IMR-90 (cell line): ENCODE results near the gene RAB40C. TPM values are rescaled to one million over a fixed set of nuclear protein-coding genes. Genes with fewer than 3 reads are reported as not detected.

Source experiments
- ATAC-seq: fragments of 200-7000 bp; cut with Tn5 transposase; 2 replicates; pipeline ENCODE4 v1.9.1; 2020; ENCODE audit warnings: low read depth, mild to moderate bottlenecking, moderate library complexity
- BruUV-seq: library from RNA; stranded (reverse); fragments of 400-500 nt; replicated peaks from 2 replicates; lab custom pipeline; 2021; lab: Mats Ljungman, UMichigan
- CTCF ChIA-PET: fragments of 300-600 bp; formaldehyde crosslinking; extraction: SDS; loops from one replicate; lab custom pipeline; 2021; ENCODE audit warnings: antibody characterized with exemption; lab: Yijun Ruan, JAX
- POLR2A ChIA-PET: fragments of 300-600 bp; sonication (Branson Sonifier 250); formaldehyde crosslinking; loops from one replicate; lab custom pipeline; 2022; ENCODE audit warnings: antibody characterized with exemption; ENCODE audit not compliant: unreplicated experiment; lab: Charles Lee
- DNase-seq: peaks from one replicate; pipeline ENCODE4 v3.0.0; 2013
- H2AFZ ChIP-seq: replicated peaks from 2 replicates; pipeline ENCODE3; 2013; ENCODE audit warnings: low read length, mild to moderate bottlenecking; ENCODE audit not compliant: poor library complexity
- H2AK5ac ChIP-seq: 2 replicates; pipeline ENCODE4 v1.6.1; 2013; ENCODE audit warnings: low read depth, low read length, inconsistent platforms
- H2AK9ac ChIP-seq: replicated peaks from 2 replicates; pipeline ENCODE3; 2013; ENCODE audit warnings: mild to moderate bottlenecking, low read depth, low read length, moderate library complexity; ENCODE audit not compliant: poor library complexity
- H2BK120ac ChIP-seq: 2 replicates; pipeline ENCODE4 v1.6.1; 2013; ENCODE audit warnings: low read depth, low read length, inconsistent platforms
- H2BK15ac ChIP-seq: 3 replicates; pipeline ENCODE4 v1.6.1; 2013; ENCODE audit warnings: low read depth, low read length, inconsistent platforms
- H2BK20ac ChIP-seq: 2 replicates; pipeline ENCODE4 v1.6.1; 2013; ENCODE audit warnings: low read depth, mild to moderate bottlenecking, inconsistent platforms, low read length, moderate library complexity
- H2BK5ac ChIP-seq: 2 replicates; pipeline ENCODE4 v1.6.1; 2013; ENCODE audit warnings: mild to moderate bottlenecking, low read depth, low read length, inconsistent platforms; ENCODE audit not compliant: poor library complexity, severe bottlenecking
- H3K14ac ChIP-seq: replicated peaks from 2 replicates; pipeline ENCODE4 v1.6.1; 2013; ENCODE audit warnings: low read depth, low read length, inconsistent platforms
- H3K18ac ChIP-seq: 2 replicates; pipeline ENCODE4 v1.6.1; 2013; ENCODE audit warnings: low read depth, low read length, control low read depth
- H3K23ac ChIP-seq: 2 replicates; pipeline ENCODE4 v1.6.1; 2013; ENCODE audit warnings: low read depth, low read length, inconsistent platforms
- H3K27ac ChIP-seq: 2 replicates; pipeline ENCODE4 v1.5.1; 2013; ENCODE audit warnings: mild to moderate bottlenecking, control low read depth, low read length; ENCODE audit not compliant: insufficient read depth
- H3K27me3 ChIP-seq: 2 replicates; pipeline ENCODE4 v1.6.1; 2013; ENCODE audit warnings: low read length; ENCODE audit not compliant: control insufficient read depth, insufficient read depth
- H3K36me3 ChIP-seq: 2 replicates; pipeline ENCODE4 v1.6.1; 2013; ENCODE audit warnings: low read length, mixed read lengths; ENCODE audit not compliant: control insufficient read depth, insufficient read depth
- H3K4ac ChIP-seq: 2 replicates; pipeline ENCODE4 v1.6.1; 2013; ENCODE audit warnings: low read depth, low read length, inconsistent platforms
- H3K4me1 ChIP-seq: 2 replicates; pipeline ENCODE4 v1.6.1; 2013; ENCODE audit warnings: low read length, mixed read lengths; ENCODE audit not compliant: control insufficient read depth, insufficient read depth
- H3K4me2 ChIP-seq: 2 replicates; pipeline ENCODE4 v1.6.1; 2013; ENCODE audit warnings: low read depth, mild to moderate bottlenecking, control low read depth, low read length, moderate library complexity
- H3K4me3 ChIP-seq: 2 replicates; pipeline ENCODE4 v1.5.1; 2013; ENCODE audit warnings: low read depth, mild to moderate bottlenecking, control low read depth, low read length, moderate library complexity; ENCODE audit not compliant: insufficient read depth
- H3K56ac ChIP-seq: 2 replicates; pipeline ENCODE4 v1.6.1; 2013; ENCODE audit warnings: low read length, inconsistent platforms; ENCODE audit not compliant: insufficient read depth; ENCODE audit errors: extremely low read depth
- H3K79me1 ChIP-seq, 2 experiments: 2 replicates each; pipeline ENCODE4 v1.6.1; 2013; ENCODE audit warnings: low read length in 2 of 2, inconsistent platforms in 1 of 2, low read depth in 1 of 2
- H3K9ac ChIP-seq: 2 replicates; pipeline ENCODE4 v1.6.1; 2013; ENCODE audit warnings: low read depth, low read length, control low read depth
- H3K9me1 ChIP-seq: 2 replicates; pipeline ENCODE4 v1.6.1; 2013; ENCODE audit warnings: low read length, inconsistent platforms; ENCODE audit not compliant: insufficient read depth
- H3K9me3 ChIP-seq: 2 replicates; pipeline ENCODE4 v1.6.1; 2013; ENCODE audit warnings: low read length; ENCODE audit not compliant: control insufficient read depth, insufficient read depth
- H4K20me1 ChIP-seq: 2 replicates; pipeline ENCODE4 v1.6.1; 2013; ENCODE audit warnings: low read length, inconsistent platforms; ENCODE audit not compliant: insufficient read depth
- H4K5ac ChIP-seq: 2 replicates; pipeline ENCODE4 v1.6.1; 2013; ENCODE audit warnings: mild to moderate bottlenecking, low read depth, low read length, control low read depth
- H4K8ac ChIP-seq, 2 experiments: 2 replicates each; pipeline ENCODE4 v1.6.1; 2013; ENCODE audit warnings: low read depth in 2 of 2, low read length in 2 of 2, control low read depth in 1 of 2, inconsistent platforms in 1 of 2
- H4K91ac ChIP-seq: 2 replicates; pipeline ENCODE4 v1.6.1; 2013; ENCODE audit warnings: low read depth, low read length, inconsistent platforms; ENCODE audit not compliant: insufficient read depth
- CEBPB ChIP-seq: IDR thresholded peaks from 2 replicates; pipeline ENCODE4 v1.6.1; 2012; ENCODE audit warnings: low read depth, low read length, improper control_type of control experiment
- CHD1 ChIP-seq: IDR thresholded peaks from 2 replicates; pipeline ENCODE4 v1.6.1; 2012; ENCODE audit warnings: low read depth, low read length, improper control_type of control experiment
- ELK1 ChIP-seq: fragments of 150-350 bp; IDR thresholded peaks from 2 replicates; pipeline ENCODE4 v1.6.1; 2016; ENCODE audit warnings: low read depth, mild to moderate bottlenecking, low read length, moderate library complexity, borderline replicate concordance
- MXI1 ChIP-seq: IDR thresholded peaks from 2 replicates; pipeline ENCODE4 v1.6.1; 2012; ENCODE audit warnings: low read depth, mild to moderate bottlenecking, low read length, moderate library complexity, borderline replicate concordance
- POLR2A ChIP-seq: IDR thresholded peaks from 2 replicates; pipeline ENCODE4 v1.6.1; 2012; ENCODE audit warnings: mild to moderate bottlenecking, low read depth, low read length
- RAD21 ChIP-seq: IDR thresholded peaks from 2 replicates; pipeline ENCODE4 v1.6.1; 2012; ENCODE audit warnings: low read length, improper control_type of control experiment
- RCOR1 ChIP-seq: IDR thresholded peaks from 2 replicates; pipeline ENCODE4 v1.6.1; 2012; ENCODE audit warnings: mild to moderate bottlenecking, low read length, improper control_type of control experiment; ENCODE audit not compliant: insufficient replicate concordance
- RFX5 ChIP-seq: IDR thresholded peaks from 2 replicates; pipeline ENCODE4 v1.8.0; 2012; ENCODE audit warnings: low read depth, mild to moderate bottlenecking, low read length, moderate library complexity
- WGBS, 2 experiments: methylation state at CpG; one replicate each; pipeline versions ENCODE4 v1.1.5 to v1.1.7; 2013; ENCODE audit warnings: missing lambda C conversion rate in 2 of 2; ENCODE audit not compliant: insufficient read length in 1 of 2; ENCODE audit errors: extremely low coverage in 2 of 2; 5-methylcytosine and 5-hydroxymethylcytosine counted together
- dilution Hi-C: fragments of 300-500 bp; cut with HindIII; formaldehyde crosslinking; loops from one replicate; pipeline ENCODE4 v1.14.3; 2018; ENCODE audit warnings: low sequenced_read_pairs; ENCODE audit not compliant: unreplicated experiment
- in situ Hi-C: fragments of 300-500 bp; cut with MboI; formaldehyde crosslinking; loops from 3 replicates; pipeline ENCODE4 v1.14.3; 2019; ENCODE audit warnings: low sequenced_read_pairs, inconsistent platforms, mixed read lengths
- intact Hi-C: fragments of 100-400 bp; cut with micrococcal nuclease; formaldehyde crosslinking; loops from 2 replicates; pipeline ENCODE4 v1.10.0; 2022
- polyA plus RNA-seq, 3 experiments: library from polyadenylated mRNA; depleted of rRNA; stranded (reverse); fragments of >200 nt; gene quantifications; 2 replicates each; pipeline ENCODE4 v1.2.3, GENCODE V29; 2012; ENCODE audit warnings: low replicate concordance in 1 of 3
- total RNA-seq: library from RNA; depleted of rRNA; stranded (reverse); fragments of >200 nt; gene quantifications from 2 replicates; pipeline ENCODE4 v1.2.3, GENCODE V29; 2012

The RAB40C gene
- total and polyA plus RNA-seq, 2 of the 4 experiments (the other 2 are of a cell fraction): 6.8 to 13.7 TPM

GRCh38 chr16:559411-560203 is 30.3 kb upstream of the RAB40C start:
- dilution Hi-C loops: no loop called here

More at GRCh38 chr16:559411-560203, 30.3 kb upstream of the RAB40C start:
- H3K18ac ChIP-seq: no peak overlapping the region
- no peak overlapping the region for H3K27ac ChIP-seq
- H4K91ac ChIP-seq: no peak overlapping the region
- no peak overlapping the region for H3K14ac ChIP-seq
- H3K4me2 ChIP-seq: no peak overlapping the region
- H3K23ac ChIP-seq: no peak overlapping the region
- H3K4ac ChIP-seq: no peak overlapping the region
- ChIA-PET POLR2A (no interaction called here), CTCF (no interaction called here)
- H2AK5ac ChIP-seq: no peak overlapping the region
- no peak overlapping the region for H2AFZ ChIP-seq
- TF ChIP-seq RFX5 (no peak), CEBPB (no peak), RCOR1 (no peak), ELK1 (no peak), CHD1 (no peak), MXI1 (no peak), RAD21 (no peak), POLR2A (no peak)
- H2BK5ac ChIP-seq: no peak overlapping the region
- intact Hi-C loops: no loop called here
- no peaks in the 10 kb centered on the region for H3K36me3 ChIP-seq
- H3K9ac ChIP-seq: no peak overlapping the region
- H4K20me1 ChIP-seq: peaks cover 9% of the 10 kb centered on the region; the same call in 1 of the 2 replicates
- WGBS, 2 experiments: 9% methylated on average over 9 of the region's 62 CpGs; no CpG with 5 or more reads in 1 of the 2 experiments
- in situ Hi-C loops: no loop called here
- H2AK9ac ChIP-seq: no peak overlapping the region
- H4K8ac ChIP-seq: no peak overlapping the region
- no peak overlapping the region for H3K4me3 ChIP-seq
- no peak overlapping the region for H4K5ac ChIP-seq
- H3K27me3 ChIP-seq: peaks cover 48% of the 10 kb centered on the region
- ATAC-seq (no peak), DNase-seq (no peak)
- H2BK120ac ChIP-seq: no peak overlapping the region
- no peak overlapping the region for H2BK15ac ChIP-seq
- H3K79me1 ChIP-seq: no peaks in the 10 kb centered on the region
- H3K4me1 ChIP-seq: 0 out of 2 replicates have a peak, but pooled peaks cover 3% of the 10 kb centered on the region
- no peaks in the 10 kb centered on the region; the same call in 1 of the 2 replicates for H3K9me1 ChIP-seq
- no peaks in the 10 kb centered on the region for H3K9me3 ChIP-seq
- no TSS peak for BruUV-seq
- H3K56ac ChIP-seq: no peak overlapping the region
- H2BK20ac ChIP-seq: no peak overlapping the region
